OCI-LY7 (cell line): ENCODE data around the gene CD6.

ENCODE experiments used
- EZH2phosphoT487 ChIP-seq: fragments of 200-600 bp; sonication (generic); IDR thresholded peaks from 2 replicates; pipeline ENCODE4 v1.6.1; 2018; ENCODE audit warnings: low read depth, borderline replicate concordance, mild to moderate bottlenecking, mixed run types, antibody characterized with exemption, low read length, moderate library complexity, mixed read lengths
- TF ChIP-seq, protein P1 (sequence below): fragments of 200-600 bp; sonication (generic); conservative IDR thresholded peaks from 2 replicates; pipeline ENCODE4 v1.5.1; 2014; ENCODE audit warnings: mild to moderate bottlenecking, antibody characterized with exemption, low read length, moderate library complexity, mixed read lengths

- TF ChIP-seq, protein P1, sequence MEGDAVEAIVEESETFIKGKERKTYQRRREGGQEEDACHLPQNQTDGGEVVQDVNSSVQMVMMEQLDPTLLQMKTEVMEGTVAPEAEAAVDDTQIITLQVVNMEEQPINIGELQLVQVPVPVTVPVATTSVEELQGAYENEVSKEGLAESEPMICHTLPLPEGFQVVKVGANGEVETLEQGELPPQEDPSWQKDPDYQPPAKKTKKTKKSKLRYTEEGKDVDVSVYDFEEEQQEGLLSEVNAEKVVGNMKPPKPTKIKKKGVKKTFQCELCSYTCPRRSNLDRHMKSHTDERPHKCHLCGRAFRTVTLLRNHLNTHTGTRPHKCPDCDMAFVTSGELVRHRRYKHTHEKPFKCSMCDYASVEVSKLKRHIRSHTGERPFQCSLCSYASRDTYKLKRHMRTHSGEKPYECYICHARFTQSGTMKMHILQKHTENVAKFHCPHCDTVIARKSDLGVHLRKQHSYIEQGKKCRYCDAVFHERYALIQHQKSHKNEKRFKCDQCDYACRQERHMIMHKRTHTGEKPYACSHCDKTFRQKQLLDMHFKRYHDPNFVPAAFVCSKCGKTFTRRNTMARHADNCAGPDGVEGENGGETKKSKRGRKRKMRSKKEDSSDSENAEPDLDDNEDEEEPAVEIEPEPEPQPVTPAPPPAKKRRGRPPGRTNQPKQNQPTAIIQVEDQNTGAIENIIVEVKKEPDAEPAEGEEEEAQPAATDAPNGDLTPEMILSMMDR = no peak
- TF ChIP-seq EZH2phosphoT487 = no peak
Measured at GRCh38 chr11:61067782-61068446, 96.4 kb downstream of the CD6 start.
